Lower leg skin (tissue), 3 donors: ENCODE measurements around the gene CTLA4.

ENCODE experiments used
- CTCF ChIP-seq, 3 donors: fragments of 450-650 bp; IDR thresholded peaks; one replicate each; pipeline ENCODE4 v1.5.1; 2016; ENCODE audit warnings: antibody characterized with exemption in 3 of 3, mild to moderate bottlenecking in 3 of 3, moderate library complexity in 2 of 3
- POLR2A ChIP-seq, 2 donors: fragments of 450-650 bp; IDR thresholded peaks; one replicate each; pipeline ENCODE4 v1.6.1; 2016 to 2017; ENCODE audit warnings: antibody characterized with exemption in 2 of 2, mild to moderate bottlenecking in 1 of 2, moderate library complexity in 1 of 2

GRCh38 chr2:203871371-203871983, 3.9 kb downstream of the CTLA4 start:
- TF ChIP-seq CTCF (IDR thresholded peaks at IDR 0.05): no peak
- no peak for TF ChIP-seq POLR2A (IDR thresholded peaks at IDR 0.05)
